Ovary (tissue), 9 donors: ENCODE measurements around the gene HSF4. TPM values are rescaled to one million over a fixed set of nuclear protein-coding genes. Genes with fewer than 3 reads are reported as not detected.
"Not testable (repeated sequence)": the region's sequence is repeated elsewhere in the genome, so short reads cannot be mapped to it uniquely, and the experiment has no call there.

Experiments used
- DNase-seq, 5 donors: peaks; one replicate each; pipeline ENCODE4 v3.0.0-alpha.2; 2019 to 2020
- H3K27ac ChIP-seq, 2 donors: fragments of 200-600 bp; one replicate each; pipeline versions ENCODE4 v1.5.1 to v1.8.0; 2019 to 2022
- H3K27me3 ChIP-seq: fragments of 200-600 bp; one replicate; pipeline ENCODE4 v1.8.0; 2022
- H3K36me3 ChIP-seq: fragments of 200-600 bp; sonication (generic); one replicate; pipeline ENCODE4 v1.5.1; 2019
- H3K4me1 ChIP-seq: one replicate; pipeline ENCODE4 v1.8.1; 2013; ENCODE audit warnings: mild to moderate bottlenecking, moderate library complexity; ENCODE audit not compliant: insufficient read depth
- H3K4me3 ChIP-seq: fragments of 200-600 bp; sonication (generic); one replicate; pipeline ENCODE4 v1.5.1; 2017
- H3K9me3 ChIP-seq, 2 donors: fragments of 200-600 bp in 1 of 2; sonication (generic) in 1 of 2; one replicate each; pipeline versions ENCODE4 v1.5.1 to v1.8.1; 2013 to 2019; ENCODE audit warnings: mild to moderate bottlenecking in 1 of 2, moderate library complexity in 1 of 2
- EP300 ChIP-seq: sonication (generic); formaldehyde crosslinking; IDR thresholded peaks from one replicate; pipeline ENCODE4 v1.6.1; 2017; ENCODE audit warnings: antibody characterized with exemption
- POLR2A ChIP-seq: fragments of 450-650 bp; IDR thresholded peaks from one replicate; pipeline ENCODE4 v1.6.1; 2017; ENCODE audit warnings: antibody characterized with exemption, mild to moderate bottlenecking, moderate library complexity
- WGBS, 3 donors: extraction: QIAGEN DNeasy Blood & Tissue Kit in 1 of 3; methylation state at CpG; one replicate each; pipeline versions ENCODE4 v1.1.5 to v1.1.7; 2013 to 2017; 5-methylcytosine and 5-hydroxymethylcytosine counted together
- intact Hi-C, 4 donors: fragments of 100-400 bp; cut with DNase I; formaldehyde crosslinking; loops; one replicate each; pipeline versions ENCODE4 v1.11.0 to v1.15.1; 2022 to 2023
- polyA plus RNA-seq, 2 donors: library from polyadenylated mRNA; stranded (reverse); fragments of 200-250 nt in 1 of 2; fragments of 350-450 nt in 1 of 2; fragmentation: Illumina TruSeq in 1 of 2; extraction: RNeasy Lipid Tissue Mini Kit (QIAGEN cat#74804) in 1 of 2; gene quantifications; one replicate each; pipeline ENCODE4 v1.2.3, GENCODE V29; 2013 to 2014
- total RNA-seq, 7 donors: library from RNA; depleted of rRNA in 2 of 7; stranded (reverse); fragments of >200 nt in 2 of 7; fragmentation: NEBNext Ultra II Directional in 3 of 7; extraction: Animal tissue kit (Norgen Biotek cat#: 25700) in 3 of 7; gene quantifications; one replicate each; pipeline versions ENCODE4 v1.1.0 to v1.2.4, GENCODE V29; 2016 to 2023
- TF ChIP-seq, protein P1 (sequence below), 3 donors: fragments of 450-650 bp in 2 of 3; fragments of 200-600 bp in 1 of 3; IDR thresholded peaks; one replicate each; pipeline versions ENCODE4 v1.5.1 to v1.8.0; 2016 to 2022; ENCODE audit warnings: antibody characterized with exemption in 3 of 3, mild to moderate bottlenecking in 1 of 3
- donor health status: DM: no; HTN: no; CAD: no; lungs with moderate emphysema.
- donor health status: DM: no; HTN: no; CAD: no.
- donor health status: Bipolar disorder and iron deficiency.
- donor health status: DM: yes; HTN: yes; CAD: no.
- donor health status: DM: no; HTN: no; CAD: no.
- donor health status: DM: yes; HTN: yes; CAD: no.

Gene HSF4
- total and polyA plus RNA-seq, 9 donors = 9.9 to 115 (median 69.6) TPM

DNA sequence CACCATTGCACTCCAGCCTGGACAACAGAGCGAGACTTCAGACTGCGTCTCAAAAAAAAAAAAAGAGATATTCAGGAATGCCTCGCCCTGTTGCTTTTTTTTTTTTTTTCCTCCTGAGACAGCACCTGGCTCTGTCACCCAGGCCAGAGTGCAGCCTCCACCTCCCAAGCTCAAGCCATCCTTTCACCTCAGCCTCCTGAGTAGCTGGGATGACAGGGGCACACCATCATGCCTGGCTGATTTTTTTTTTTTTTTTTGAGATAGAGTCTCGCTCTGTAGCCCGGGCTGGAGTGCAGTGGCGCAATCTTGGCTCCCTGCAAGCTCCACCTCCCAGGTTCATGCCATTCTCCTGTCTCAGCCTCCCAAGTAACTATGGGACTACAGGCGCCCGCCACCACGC lies 46.8 kb upstream of the HSF4 start:
- H3K36me3 ChIP-seq = no peaks in the 10 kb centered on the region
- no peak overlapping the region for H3K4me3 ChIP-seq
- H3K27ac ChIP-seq = no peak overlapping the region
- no peak for DNase-seq
- no peaks in the 10 kb centered on the region for H3K27me3 ChIP-seq
- WGBS, 3 donors = 96 to 98% (median 96%) methylated on average over 9 of the region's 9 CpGs
- intact Hi-C loops = no loop called here
- H3K9me3 ChIP-seq = no peaks in the 10 kb centered on the region
- no peak for TF ChIP-seq EP300
- TF ChIP-seq, protein P1, sequence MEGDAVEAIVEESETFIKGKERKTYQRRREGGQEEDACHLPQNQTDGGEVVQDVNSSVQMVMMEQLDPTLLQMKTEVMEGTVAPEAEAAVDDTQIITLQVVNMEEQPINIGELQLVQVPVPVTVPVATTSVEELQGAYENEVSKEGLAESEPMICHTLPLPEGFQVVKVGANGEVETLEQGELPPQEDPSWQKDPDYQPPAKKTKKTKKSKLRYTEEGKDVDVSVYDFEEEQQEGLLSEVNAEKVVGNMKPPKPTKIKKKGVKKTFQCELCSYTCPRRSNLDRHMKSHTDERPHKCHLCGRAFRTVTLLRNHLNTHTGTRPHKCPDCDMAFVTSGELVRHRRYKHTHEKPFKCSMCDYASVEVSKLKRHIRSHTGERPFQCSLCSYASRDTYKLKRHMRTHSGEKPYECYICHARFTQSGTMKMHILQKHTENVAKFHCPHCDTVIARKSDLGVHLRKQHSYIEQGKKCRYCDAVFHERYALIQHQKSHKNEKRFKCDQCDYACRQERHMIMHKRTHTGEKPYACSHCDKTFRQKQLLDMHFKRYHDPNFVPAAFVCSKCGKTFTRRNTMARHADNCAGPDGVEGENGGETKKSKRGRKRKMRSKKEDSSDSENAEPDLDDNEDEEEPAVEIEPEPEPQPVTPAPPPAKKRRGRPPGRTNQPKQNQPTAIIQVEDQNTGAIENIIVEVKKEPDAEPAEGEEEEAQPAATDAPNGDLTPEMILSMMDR (IDR thresholded peaks at IDR 0.05) = no peak
- TF ChIP-seq POLR2A = no peak
- no peaks in the 10 kb centered on the region for H3K4me1 ChIP-seq

DNA sequence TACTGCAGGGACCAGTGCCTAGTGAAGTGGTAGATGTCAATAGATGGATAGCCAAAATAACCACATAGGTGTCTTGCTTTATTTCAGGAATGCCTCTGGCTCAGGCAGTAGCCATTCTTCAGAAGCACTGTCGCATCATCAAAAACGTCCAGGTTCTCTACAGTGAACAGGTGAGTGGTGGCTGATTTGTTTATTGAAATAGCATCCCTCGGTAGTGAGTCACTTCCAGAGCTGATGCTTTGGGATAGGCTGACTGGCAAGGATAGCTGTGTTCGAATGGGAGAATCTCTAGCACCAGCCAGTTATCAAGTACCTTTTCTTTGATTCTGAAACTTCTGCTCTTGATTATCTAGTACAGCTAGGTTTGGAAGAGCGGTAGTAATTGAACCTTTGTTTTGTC lies 44.5 kb upstream of the HSF4 start:
- Histone ChIP-seq H3K27me3 (no peaks in the 10 kb centered on the region), H3K36me3 (no peaks in the 10 kb centered on the region), H3K4me1 (no peaks in the 10 kb centered on the region), H3K4me3 (no peak overlapping the region), H3K27ac (no peak overlapping the region), H3K9me3 (no peaks in the 10 kb centered on the region)
- no peak for DNase-seq
- 78 to 79% (median 78%) methylated on average over 5 of the region's 5 CpGs for WGBS, 3 donors
- TF ChIP-seq POLR2A (no peak), EP300 (no peak)
- TF ChIP-seq, protein P1 (IDR thresholded peaks at IDR 0.05) = no peak
- intact Hi-C loops = no loop called here

DNA sequence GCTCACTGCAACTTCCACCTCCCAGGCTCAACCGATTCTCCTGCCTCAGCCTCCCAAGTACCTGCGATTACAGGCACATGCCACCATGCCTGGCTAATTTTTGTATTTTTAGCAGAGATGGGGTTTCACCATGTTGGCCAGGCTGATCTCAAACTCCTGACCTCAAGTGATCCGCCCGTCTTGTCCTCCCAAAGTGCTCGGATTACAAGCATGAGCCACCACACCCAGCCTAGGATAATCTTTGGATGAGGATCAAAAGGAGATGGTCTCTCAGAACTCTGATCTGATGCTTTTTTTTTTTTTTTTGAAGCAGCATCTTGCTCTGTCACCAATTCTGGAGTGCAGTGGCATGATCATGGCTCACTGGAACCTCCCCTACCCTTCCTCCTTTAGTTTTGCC lies 41.7 kb upstream of the HSF4 start:
- H3K9me3 ChIP-seq, intact Hi-C loops, DNase-seq, H3K27ac ChIP-seq, H3K27me3 ChIP-seq, H3K36me3 ChIP-seq, H3K4me3 ChIP-seq, H3K4me1 ChIP-seq: not testable (repeated sequence)
- 96 to 97% (median 96%) methylated on average over 5 of the region's 5 CpGs for WGBS, 3 donors

DNA sequence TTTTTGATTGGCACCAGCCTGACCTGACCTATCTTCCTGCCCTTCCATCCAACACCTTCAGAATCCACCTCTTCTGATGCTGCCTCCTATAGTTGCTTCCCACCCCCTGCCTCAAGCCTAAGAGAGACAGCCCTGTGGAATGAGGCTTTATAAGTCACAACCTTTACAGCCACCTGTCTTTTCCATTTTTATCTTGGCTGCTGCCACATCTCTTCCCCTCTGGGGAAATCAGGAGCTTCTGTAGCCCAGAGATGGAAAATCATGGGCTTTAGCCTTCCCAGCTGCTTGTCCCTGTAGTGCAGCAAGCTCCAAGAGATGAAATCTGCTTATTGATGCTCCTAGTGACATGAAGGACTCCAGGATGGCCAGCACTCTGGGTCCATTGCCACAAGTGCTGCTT lies 36.1 kb upstream of the HSF4 start:
- DNase-seq = no peak
- Histone ChIP-seq H3K27ac (no peak overlapping the region), H3K9me3 (no peaks in the 10 kb centered on the region), H3K36me3 (no peaks in the 10 kb centered on the region), H3K4me3 (no peak overlapping the region), H3K4me1 (no peaks in the 10 kb centered on the region), H3K27me3 (no peaks in the 10 kb centered on the region)
- intact Hi-C loops = no loop called here
- TF ChIP-seq POLR2A (no peak), EP300 (no peak)
- TF ChIP-seq, protein P1 (IDR thresholded peaks at IDR 0.05) = no peak

DNA sequence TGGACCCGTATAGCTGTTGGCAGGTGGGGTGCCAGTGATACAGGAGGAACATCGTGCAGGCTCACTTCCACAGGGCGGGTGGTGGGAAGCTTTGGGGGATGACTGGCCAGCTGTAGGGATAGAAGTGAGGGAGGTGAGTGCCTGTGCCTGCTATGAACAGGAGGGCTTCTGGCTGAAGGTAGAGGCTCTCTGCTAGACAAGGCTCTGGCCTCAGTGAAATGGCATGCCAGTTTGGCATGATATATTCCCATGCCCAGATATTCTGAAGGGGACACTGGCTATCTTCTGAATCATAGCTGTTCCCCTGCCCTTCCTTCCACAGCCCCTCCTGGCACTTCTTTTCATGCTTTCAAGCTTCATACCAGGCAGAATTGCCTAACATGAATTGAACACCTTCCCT lies 35.7 kb upstream of the HSF4 start:
- no peak for TF ChIP-seq POLR2A
- TF ChIP-seq, protein P1 (IDR thresholded peaks at IDR 0.05) = no peak
- TF ChIP-seq EP300 = no peak
- Histone ChIP-seq H3K27ac (no peak overlapping the region), H3K4me3 (no peak overlapping the region), H3K4me1 (no peaks in the 10 kb centered on the region), H3K9me3 (no peaks in the 10 kb centered on the region), H3K27me3 (no peaks in the 10 kb centered on the region), H3K36me3 (no peaks in the 10 kb centered on the region)
- 78 to 87% (median 84%) methylated on average over 3 of the region's 3 CpGs for WGBS, 3 donors
- intact Hi-C loops = no loop called here
- no peak for DNase-seq
